ENCODE data around the gene SBK2. TPM values are rescaled to one million over a fixed set of nuclear protein-coding genes. Genes with fewer than 3 reads are reported as not detected.
A peak's percentile ranks its signal among the peaks of the same experiment; 100 is the strongest.

The SBK2 gene
- total RNA-seq, 3 donors from 2014 or later: not detected

- ATAC-seq: no peak
These were observed 9.1 kb upstream of the SBK2 start for GRCh38 chr19:55546011-55546410.

GRCh38 chr19:55545443-55545842 is 8.5 kb upstream of the SBK2 start, which contains the start of gene SBK3:
Gene SBK3 (minus strand): TSS chr19:55545543. CDS start chr19:55545543, 0 bp downstream.
- no peaks in the 10 kb centered on the region for H3K9me3 ChIP-seq

More at GRCh38 chr19:55546011-55546410, 9.1 kb upstream of the SBK2 start:
- H3K4me3 ChIP-seq: no peak overlapping the region
- DNase-seq: no peak
- no peaks in the 10 kb centered on the region for H3K9me3 ChIP-seq
- H3K4me1 ChIP-seq (ENCODE audit: low read depth): peaks cover 2% of the 10 kb centered on the region
- intact Hi-C loops (cut with DNase I, micrococcal nuclease): no loop called here
- no peak for TF ChIP-seq CTCF (IDR thresholded peaks at IDR 0.05)
- no peaks in the 10 kb centered on the region for H3K36me3 ChIP-seq (ENCODE audit: low read depth)

GRCh38 chr19:55544776-55545439 is 8.0 kb upstream of the SBK2 start:
- peak in 1 of 3 donors; percentile 36 for DNase-seq
- intact Hi-C loops (cut with DNase I, micrococcal nuclease): no loop called here
- H3K4me1 ChIP-seq (ENCODE audit: low read depth): peaks cover 2% of the 10 kb centered on the region
- no peak for TF ChIP-seq CTCF (IDR thresholded peaks at IDR 0.05)
- H3K4me3 ChIP-seq: no peak overlapping the region
- H3K36me3 ChIP-seq (ENCODE audit: low read depth): no peaks in the 10 kb centered on the region
- H3K9me3 ChIP-seq: no peaks in the 10 kb centered on the region
- peak; percentile 46 for ATAC-seq

More at GRCh38 chr19:55545443-55545842, 8.5 kb upstream of the SBK2 start, which contains the start of gene SBK3:
- no peak within 1 kb of the TSS for H3K4me3 ChIP-seq
- no peak for TF ChIP-seq CTCF (IDR thresholded peaks at IDR 0.05)
- intact Hi-C loops (cut with DNase I, micrococcal nuclease): no loop called here
- H3K36me3 ChIP-seq (ENCODE audit: low read depth): no peaks in the 10 kb centered on the region
- peaks cover 2% of the 10 kb centered on the region for H3K4me1 ChIP-seq (ENCODE audit: low read depth)
- ATAC-seq: no peak
- no peak for DNase-seq

- H3K4me1 ChIP-seq (ENCODE audit: low read depth): peaks cover 1% of the 10 kb centered on the region
- no peaks in the 10 kb centered on the region for H3K9me3 ChIP-seq
- DNase-seq (no peak), ATAC-seq (no peak)
- intact Hi-C loops (cut with DNase I, micrococcal nuclease): no loop called here
- no peak overlapping the region for H3K4me3 ChIP-seq
- TF ChIP-seq CTCF (IDR thresholded peaks at IDR 0.05): no peak
- H3K36me3 ChIP-seq (ENCODE audit: low read depth): no peaks in the 10 kb centered on the region
These were observed 7.1 kb upstream of the SBK2 start for GRCh38 chr19:55544014-55544413.

- intact Hi-C loops (cut with DNase I, micrococcal nuclease): no loop called here
- H3K36me3 ChIP-seq (ENCODE audit: low read depth): no peaks in the 10 kb centered on the region
- no peak for DNase-seq
- no peak for TF ChIP-seq CTCF (IDR thresholded peaks at IDR 0.05)
- H3K4me1 ChIP-seq (ENCODE audit: low read depth): no peaks in the 10 kb centered on the region
- no peak overlapping the region for H3K4me3 ChIP-seq
- H3K9me3 ChIP-seq: no peaks in the 10 kb centered on the region
- no peak for ATAC-seq
These were observed 6.6 kb upstream of the SBK2 start for GRCh38 chr19:55543567-55543966.
